ENCODE results near the gene PSMA7.

- TF ChIP-seq CTCF (IDR thresholded peaks at IDR 0.05) (no peak), EZH2 (IDR thresholded peaks at IDR 0.05; ENCODE audit: borderline replicate concordance, insufficient read depth, low read depth, low read length, poor library complexity, severe bottlenecking) (no peak)
These were observed 37.6 kb downstream of the PSMA7 start for GRCh38 chr20:62105592-62105991.
